ENCODE results near the gene TMEM144. TPM values are rescaled to one million over a fixed set of nuclear protein-coding genes. Genes with fewer than 3 reads are reported as not detected.

Gene TMEM144
- total RNA-seq, 1 experiment from 2014 or later: 6.0 TPM

- DNase-seq (ENCODE audit: low read depth, low spot score): no peak
- ChIA-PET POLR2A (no interaction called here), CTCF (no interaction called here)
- TF ChIP-seq, protein P1, sequence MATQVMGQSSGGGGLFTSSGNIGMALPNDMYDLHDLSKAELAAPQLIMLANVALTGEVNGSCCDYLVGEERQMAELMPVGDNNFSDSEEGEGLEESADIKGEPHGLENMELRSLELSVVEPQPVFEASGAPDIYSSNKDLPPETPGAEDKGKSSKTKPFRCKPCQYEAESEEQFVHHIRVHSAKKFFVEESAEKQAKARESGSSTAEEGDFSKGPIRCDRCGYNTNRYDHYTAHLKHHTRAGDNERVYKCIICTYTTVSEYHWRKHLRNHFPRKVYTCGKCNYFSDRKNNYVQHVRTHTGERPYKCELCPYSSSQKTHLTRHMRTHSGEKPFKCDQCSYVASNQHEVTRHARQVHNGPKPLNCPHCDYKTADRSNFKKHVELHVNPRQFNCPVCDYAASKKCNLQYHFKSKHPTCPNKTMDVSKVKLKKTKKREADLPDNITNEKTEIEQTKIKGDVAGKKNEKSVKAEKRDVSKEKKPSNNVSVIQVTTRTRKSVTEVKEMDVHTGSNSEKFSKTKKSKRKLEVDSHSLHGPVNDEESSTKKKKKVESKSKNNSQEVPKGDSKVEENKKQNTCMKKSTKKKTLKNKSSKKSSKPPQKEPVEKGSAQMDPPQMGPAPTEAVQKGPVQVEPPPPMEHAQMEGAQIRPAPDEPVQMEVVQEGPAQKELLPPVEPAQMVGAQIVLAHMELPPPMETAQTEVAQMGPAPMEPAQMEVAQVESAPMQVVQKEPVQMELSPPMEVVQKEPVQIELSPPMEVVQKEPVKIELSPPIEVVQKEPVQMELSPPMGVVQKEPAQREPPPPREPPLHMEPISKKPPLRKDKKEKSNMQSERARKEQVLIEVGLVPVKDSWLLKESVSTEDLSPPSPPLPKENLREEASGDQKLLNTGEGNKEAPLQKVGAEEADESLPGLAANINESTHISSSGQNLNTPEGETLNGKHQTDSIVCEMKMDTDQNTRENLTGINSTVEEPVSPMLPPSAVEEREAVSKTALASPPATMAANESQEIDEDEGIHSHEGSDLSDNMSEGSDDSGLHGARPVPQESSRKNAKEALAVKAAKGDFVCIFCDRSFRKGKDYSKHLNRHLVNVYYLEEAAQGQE (IDR thresholded peaks at IDR 0.05; ENCODE audit: insufficient read depth in 1 of 2, low read depth in 2 of 2, low read length in 1 of 2): no peak
- TF ChIP-seq TCF7L2 (IDR thresholded peaks at IDR 0.05; ENCODE audit: low read depth, low read length) (no peak), POLR2AphosphoS5 (IDR thresholded peaks at IDR 0.05; ENCODE audit: low read depth, low read length) (no peak), SIN3A (IDR thresholded peaks at IDR 0.05; ENCODE audit: borderline replicate concordance, insufficient read depth, low read depth, low read length) (no peak)
- TF ChIP-seq, protein P2, sequence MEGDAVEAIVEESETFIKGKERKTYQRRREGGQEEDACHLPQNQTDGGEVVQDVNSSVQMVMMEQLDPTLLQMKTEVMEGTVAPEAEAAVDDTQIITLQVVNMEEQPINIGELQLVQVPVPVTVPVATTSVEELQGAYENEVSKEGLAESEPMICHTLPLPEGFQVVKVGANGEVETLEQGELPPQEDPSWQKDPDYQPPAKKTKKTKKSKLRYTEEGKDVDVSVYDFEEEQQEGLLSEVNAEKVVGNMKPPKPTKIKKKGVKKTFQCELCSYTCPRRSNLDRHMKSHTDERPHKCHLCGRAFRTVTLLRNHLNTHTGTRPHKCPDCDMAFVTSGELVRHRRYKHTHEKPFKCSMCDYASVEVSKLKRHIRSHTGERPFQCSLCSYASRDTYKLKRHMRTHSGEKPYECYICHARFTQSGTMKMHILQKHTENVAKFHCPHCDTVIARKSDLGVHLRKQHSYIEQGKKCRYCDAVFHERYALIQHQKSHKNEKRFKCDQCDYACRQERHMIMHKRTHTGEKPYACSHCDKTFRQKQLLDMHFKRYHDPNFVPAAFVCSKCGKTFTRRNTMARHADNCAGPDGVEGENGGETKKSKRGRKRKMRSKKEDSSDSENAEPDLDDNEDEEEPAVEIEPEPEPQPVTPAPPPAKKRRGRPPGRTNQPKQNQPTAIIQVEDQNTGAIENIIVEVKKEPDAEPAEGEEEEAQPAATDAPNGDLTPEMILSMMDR (IDR thresholded peaks at IDR 0.05): no peak
- Histone ChIP-seq H3K4me1 (ENCODE audit: control insufficient read depth, insufficient read depth, low read length) (no peaks in the 10 kb centered on the region), H3K27me3 (ENCODE audit: control insufficient read depth, insufficient read depth, low read length) (no peaks in the 10 kb centered on the region), H3K4me3 (ENCODE audit: low read depth in 2 of 2, low read length in 2 of 2) (no peak overlapping the region), H3K36me3 (ENCODE audit: control insufficient read depth, insufficient read depth, low read length) (no peaks in the 10 kb centered on the region), H3K9me3 (ENCODE audit: control insufficient read depth, insufficient read depth, low read depth, low read length) (no peaks in the 10 kb centered on the region), H3K27ac (ENCODE audit: low read length) (no peak overlapping the region)
- in situ Hi-C loops (cut with HindIII; ENCODE audit: low pct_unique_long_range_greater_than_20kb, low sequenced_read_pairs): no loop called here
- BruUV-seq (replicated peaks): no TSS peak
- ATAC-seq: no peak
- intact Hi-C loops (cut with micrococcal nuclease; ENCODE audit: unreplicated experiment): no loop called here
Observed at GRCh38 chr4:158179465-158179864, 30.8 kb upstream of the TMEM144 start.

- Histone ChIP-seq H3K36me3 (ENCODE audit: control insufficient read depth, insufficient read depth, low read length) (no peaks in the 10 kb centered on the region), H3K9me3 (ENCODE audit: control insufficient read depth, insufficient read depth, low read depth, low read length) (no peaks in the 10 kb centered on the region), H3K4me1 (ENCODE audit: control insufficient read depth, insufficient read depth, low read length) (no peaks in the 10 kb centered on the region), H3K4me3 (ENCODE audit: low read depth in 2 of 2, low read length in 2 of 2) (no peak overlapping the region), H3K27me3 (ENCODE audit: control insufficient read depth, insufficient read depth, low read length) (no peaks in the 10 kb centered on the region), H3K27ac (ENCODE audit: low read length) (no peak overlapping the region)
- TF ChIP-seq POLR2AphosphoS5 (IDR thresholded peaks at IDR 0.05; ENCODE audit: low read depth, low read length) (no peak), TCF7L2 (IDR thresholded peaks at IDR 0.05; ENCODE audit: low read depth, low read length) (no peak), SIN3A (IDR thresholded peaks at IDR 0.05; ENCODE audit: borderline replicate concordance, insufficient read depth, low read depth, low read length) (no peak)
- TF ChIP-seq, protein P2 (IDR thresholded peaks at IDR 0.05): no peak
- TF ChIP-seq, protein P1 (IDR thresholded peaks at IDR 0.05; ENCODE audit: insufficient read depth in 1 of 2, low read depth in 2 of 2, low read length in 1 of 2): no peak
- in situ Hi-C loops (cut with HindIII; ENCODE audit: low pct_unique_long_range_greater_than_20kb, low sequenced_read_pairs): no loop called here
- CTCF ChIA-PET: interaction anchor here (0.9 kb wide), 1 partner anchor 73 kb away, joined by 3 read pairs; no protein-coding TSS in a partner anchor
- DNase-seq (ENCODE audit: low read depth, low spot score) (no peak), ATAC-seq (no peak)
- no TSS peak for BruUV-seq (replicated peaks)
- intact Hi-C loops (cut with micrococcal nuclease; ENCODE audit: unreplicated experiment): no loop called here
- POLR2A ChIA-PET: interaction anchor here (0.7 kb wide), 1 partner anchor 29 kb away, joined by 3 read pairs; no protein-coding TSS in a partner anchor
Observed at GRCh38 chr4:158181906-158182305, 28.4 kb upstream of the TMEM144 start.
